ENCODE measurements around the gene USF3.

GRCh38 chr3:113712129-113712528 is 15.7 kb upstream of the USF3 start:
- no peak for TF ChIP-seq FOXP2 (optimal IDR thresholded peaks at IDR 0.05; ENCODE audit: control extremely low read depth, extremely low read length, insufficient read depth)
- TF ChIP-seq POLR2AphosphoS5 (IDR thresholded peaks at IDR 0.05; ENCODE audit: borderline replicate concordance, low read depth, low read length), result no peak
- no peak for TF ChIP-seq EZH2 (IDR thresholded peaks at IDR 0.05)

Measured in SK-N-MC (cell line).